Large intestine (tissue), 3 donors: ENCODE data around the gene EFCAB5. TPM values are rescaled to one million over a fixed set of nuclear protein-coding genes. Genes with fewer than 3 reads are reported as not detected.
"Not testable (repeated sequence)": the region's sequence is repeated elsewhere in the genome, so short reads cannot be mapped to it uniquely, and the experiment has no call there.

Experiments
- DNase-seq, 2 donors: peaks; one replicate each; pipeline versions ENCODE4 v3.0.0 to v3.0.0-alpha.2; 2013
- H3K27ac ChIP-seq: one replicate; pipeline ENCODE4 v1.5.1; 2013; ENCODE audit warnings: low read length
- H3K27me3 ChIP-seq: 2 replicates; pipeline ENCODE4 v1.6.1; 2013; ENCODE audit warnings: low read length; ENCODE audit not compliant: control insufficient read depth, insufficient read depth
- H3K36me3 ChIP-seq: 2 replicates; pipeline ENCODE4 v1.6.1; 2013; ENCODE audit warnings: low read length; ENCODE audit not compliant: control insufficient read depth, insufficient read depth
- H3K4me1 ChIP-seq: one replicate; pipeline ENCODE4 v1.6.1; 2013; ENCODE audit warnings: low read length; ENCODE audit not compliant: control insufficient read depth, insufficient read depth
- H3K4me3 ChIP-seq: one replicate; pipeline ENCODE4 v1.5.1; 2013; ENCODE audit warnings: low read length
- H3K9me3 ChIP-seq: one replicate; pipeline ENCODE4 v1.6.1; 2013; ENCODE audit warnings: mild to moderate bottlenecking, low read depth, low read length, moderate library complexity; ENCODE audit not compliant: control insufficient read depth
- WGBS: methylation state at CpG from one replicate; pipeline ENCODE4 v1.1.5; 2013; ENCODE audit warnings: low lambda C conversion rate; ENCODE audit not compliant: insufficient coverage; 5-methylcytosine and 5-hydroxymethylcytosine counted together
- polyA plus RNA-seq: library from polyadenylated mRNA; unstranded; fragments of 120-200 nt; gene quantifications from one replicate; pipeline ENCODE4 v1.2.1, GENCODE V29; 2013

EFCAB5 gene
- polyA plus RNA-seq, 1 donor, result 1.5 TPM

DNA sequence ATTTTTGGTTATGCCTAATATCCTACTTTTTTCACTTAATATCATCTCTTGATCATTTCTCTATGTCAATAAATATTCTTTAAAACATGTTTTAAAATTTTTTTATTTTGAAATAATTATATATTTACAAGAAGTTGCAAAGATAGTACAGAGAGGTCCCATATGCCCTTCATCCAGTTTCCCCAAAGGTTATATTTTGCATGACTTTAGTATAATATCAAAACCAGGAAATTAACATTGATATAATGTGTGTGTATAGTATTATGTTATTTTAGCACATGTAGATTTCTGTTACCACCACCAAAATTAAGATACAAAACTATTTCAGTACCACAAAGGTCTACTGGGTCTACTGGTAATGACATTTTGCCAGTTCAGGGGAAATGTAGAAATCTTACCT, 60.7 kb downstream of the EFCAB5 start:
- no peaks in the 10 kb centered on the region for H3K9me3 ChIP-seq
- no peaks in the 10 kb centered on the region for H3K36me3 ChIP-seq
- no peak for DNase-seq
- no peak overlapping the region for H3K27ac ChIP-seq
- no peaks in the 10 kb centered on the region for H3K27me3 ChIP-seq
- H3K4me3 ChIP-seq, result no peak overlapping the region
- H3K4me1 ChIP-seq, result peaks cover 4% of the 10 kb centered on the region

DNA sequence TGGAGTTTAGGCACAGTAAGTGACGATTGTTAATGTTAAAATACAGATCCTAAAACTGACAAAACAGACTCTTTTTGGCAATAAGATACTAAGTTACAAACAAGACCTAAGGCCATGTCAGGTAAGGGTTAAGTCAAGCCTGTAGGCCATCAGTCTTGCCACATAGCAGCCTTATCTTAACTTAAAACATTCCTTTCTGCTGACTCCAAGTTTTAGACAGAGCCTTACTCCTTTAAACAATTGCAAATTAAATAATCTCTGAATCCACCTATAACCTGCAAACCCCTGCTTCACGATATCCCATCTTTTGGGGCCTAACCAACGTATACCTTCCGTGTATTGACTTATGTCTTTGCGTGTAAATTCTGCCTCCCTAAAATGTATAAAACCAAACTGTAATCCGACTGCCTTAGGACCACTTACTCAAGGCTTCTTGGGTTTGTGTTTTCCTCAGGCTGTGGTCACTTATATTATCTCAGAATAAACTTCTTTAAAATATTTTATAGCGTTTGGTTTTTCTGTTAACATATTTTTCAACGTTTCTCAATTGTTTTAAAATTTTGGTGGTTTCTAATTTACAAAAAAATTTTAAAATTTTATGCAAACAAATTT, 64.4 kb downstream of the EFCAB5 start:
- H3K9me3 ChIP-seq, result no peaks in the 10 kb centered on the region
- no peaks in the 10 kb centered on the region for H3K27me3 ChIP-seq
- H3K4me1 ChIP-seq, result peaks cover 4% of the 10 kb centered on the region
- peak in 1 of 2 donors; percentile 30 for DNase-seq
- H3K36me3 ChIP-seq, result no peaks in the 10 kb centered on the region
- WGBS, result 19% methylated on average over 6 of the region's 8 CpGs
- H3K27ac ChIP-seq, result no peak overlapping the region
- no peak overlapping the region for H3K4me3 ChIP-seq

DNA sequence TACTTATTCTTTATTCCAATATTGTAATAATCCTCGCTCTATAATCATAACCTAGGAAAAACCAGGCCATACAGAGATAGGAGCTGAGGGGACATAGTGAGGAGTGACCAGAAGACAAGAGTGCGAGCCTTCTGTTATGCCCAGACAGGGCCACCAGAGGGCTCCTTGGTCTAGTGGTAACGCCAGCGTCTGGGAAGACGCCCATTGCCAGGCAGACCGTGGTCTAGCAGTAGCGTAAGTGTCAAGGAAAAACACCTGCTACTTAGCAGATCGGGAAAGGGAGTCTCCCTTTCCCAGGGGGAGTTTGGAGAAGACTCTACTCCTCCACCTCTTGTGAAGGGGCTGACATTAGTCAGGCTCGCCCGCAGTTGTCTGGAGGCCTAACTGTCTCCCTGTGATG, 70.5 kb downstream of the EFCAB5 start:
- H3K4me1 ChIP-seq, H3K27me3 ChIP-seq, H3K27ac ChIP-seq, H3K4me3 ChIP-seq, H3K36me3 ChIP-seq, H3K9me3 ChIP-seq, DNase-seq: not testable (repeated sequence)
- WGBS, result no CpG with 5 or more reads among the region's 10 CpGs

DNA sequence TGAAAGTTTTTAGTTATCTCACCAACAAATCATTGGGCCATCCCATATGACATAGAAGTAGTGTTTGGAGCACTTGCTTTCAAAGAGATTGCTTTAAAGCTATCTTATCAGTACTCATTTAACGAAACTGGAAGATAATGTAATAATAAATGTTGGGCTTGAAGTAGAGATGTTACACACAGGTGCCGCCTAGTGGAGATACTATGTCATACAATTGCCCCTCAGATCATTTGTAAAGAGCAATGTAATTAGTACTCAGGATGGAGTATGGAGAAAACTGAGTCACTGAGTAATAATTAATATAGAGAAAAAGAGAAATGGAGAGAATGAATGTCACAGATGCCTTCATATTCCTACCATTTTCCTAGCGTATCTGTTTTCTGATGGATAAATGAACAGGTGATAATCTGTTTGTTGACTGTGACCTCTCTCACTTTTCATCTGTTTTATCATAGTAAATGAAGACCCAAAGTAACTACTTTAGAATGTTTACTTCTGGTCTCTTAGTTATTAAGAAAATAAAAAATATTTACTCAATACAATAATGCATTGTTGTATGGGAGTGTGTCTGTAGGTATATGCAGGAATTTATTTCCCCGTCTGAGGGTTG, 80.4 kb downstream of the EFCAB5 start:
- H3K4me3 ChIP-seq, result no peak overlapping the region
- H3K36me3 ChIP-seq, result no peaks in the 10 kb centered on the region
- no peaks in the 10 kb centered on the region for H3K27me3 ChIP-seq
- peak; percentile 26 to 51 for DNase-seq
- no peaks in the 10 kb centered on the region for H3K4me1 ChIP-seq
- no peak overlapping the region for H3K27ac ChIP-seq
- no peaks in the 10 kb centered on the region for H3K9me3 ChIP-seq
- whole genome bisulfite sequencing, result 60% methylated on average over 2 of the region's 4 CpGs

DNA sequence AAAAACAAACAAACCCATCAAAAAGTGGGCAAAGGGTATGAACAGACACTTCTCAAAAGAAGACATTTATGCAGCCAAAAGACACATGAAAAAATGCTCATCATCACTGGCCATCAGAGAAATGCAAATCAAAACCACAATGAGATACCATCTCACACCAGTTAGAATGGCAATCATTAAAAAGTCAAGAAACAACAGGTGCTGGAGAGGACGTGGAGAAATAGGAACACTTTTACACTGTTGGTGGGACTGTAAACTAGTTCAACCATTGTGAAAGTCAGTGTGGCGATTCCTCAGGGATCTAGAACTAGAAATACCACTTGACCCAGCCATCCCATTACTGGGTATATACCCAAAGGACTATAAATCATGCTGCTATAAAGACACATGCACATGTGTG, 83.9 kb downstream of the EFCAB5 start:
- not testable (repeated sequence) for H3K36me3 ChIP-seq, DNase-seq, H3K27me3 ChIP-seq, H3K4me3 ChIP-seq, H3K27ac ChIP-seq, H3K4me1 ChIP-seq, H3K9me3 ChIP-seq
- WGBS, result no CpG with 5 or more reads among the region's 2 CpGs

DNA sequence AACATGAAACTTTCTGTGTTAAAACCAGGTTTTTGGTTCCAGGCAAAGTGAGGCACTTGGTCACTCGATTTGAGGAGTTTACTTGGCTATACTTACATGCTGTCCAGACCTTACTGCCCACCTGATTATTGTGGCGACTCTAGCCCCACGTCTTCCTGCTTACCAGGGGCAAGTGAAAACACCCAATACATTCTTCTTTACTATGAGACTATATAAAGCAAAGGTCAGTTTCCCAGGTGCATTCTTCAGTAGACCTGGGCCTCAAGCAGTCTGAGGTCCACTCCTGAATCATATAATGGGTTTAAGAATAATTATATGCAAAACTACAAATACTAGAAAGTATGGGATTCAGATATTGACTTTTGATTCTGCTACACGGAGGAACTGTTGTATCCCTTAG, 86.2 kb downstream of the EFCAB5 start:
- H3K27me3 ChIP-seq, result no peaks in the 10 kb centered on the region
- H3K36me3 ChIP-seq, result no peaks in the 10 kb centered on the region
- peaks cover 2% of the 10 kb centered on the region for H3K4me1 ChIP-seq
- peak; percentile 38 to 70 for DNase-seq
- no peaks in the 10 kb centered on the region for H3K9me3 ChIP-seq
- WGBS, result no CpG with 5 or more reads among the region's 4 CpGs
- H3K27ac ChIP-seq, result peak overlapping the region; percentile 57
- no peak overlapping the region for H3K4me3 ChIP-seq

DNA sequence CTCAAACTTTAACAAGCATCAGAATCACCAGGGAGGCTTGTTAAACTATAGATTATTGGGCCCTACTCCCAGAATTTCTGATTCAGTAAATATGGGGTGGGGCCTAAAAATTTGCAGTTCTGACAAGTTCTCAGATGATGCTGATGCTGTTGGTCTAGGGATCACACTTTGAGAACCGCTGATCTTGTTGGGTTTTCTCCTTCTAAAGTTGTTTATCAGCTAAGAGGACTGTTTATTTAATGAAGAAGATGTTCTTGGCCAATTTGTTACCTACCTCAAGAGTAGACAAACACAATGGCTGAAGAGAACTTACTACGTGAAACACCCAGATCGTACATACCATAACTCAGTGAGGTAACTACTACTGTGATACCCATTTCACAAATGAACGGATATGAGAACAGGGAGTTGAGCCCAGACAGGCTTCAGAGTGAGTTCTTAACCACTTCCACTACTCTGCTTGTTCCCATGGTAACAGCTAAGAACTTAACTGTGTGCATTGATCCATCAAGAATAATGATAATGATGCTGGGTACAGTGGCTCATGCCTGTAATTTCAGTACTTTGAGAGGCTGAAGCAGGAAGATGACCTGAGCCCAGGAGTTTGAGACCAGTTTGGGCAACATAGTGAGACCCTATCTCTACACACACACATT, 89.9 kb downstream of the EFCAB5 start:
- DNase-seq, result no peak
- Histone ChIP-seq H3K4me1 (peaks cover 2% of the 10 kb centered on the region), H3K36me3 (no peaks in the 10 kb centered on the region), H3K4me3 (no peak overlapping the region), H3K27ac (no peak overlapping the region), H3K27me3 (no peaks in the 10 kb centered on the region), H3K9me3 (no peaks in the 10 kb centered on the region)
- WGBS, result no CpG with 5 or more reads among the region's 4 CpGs

DNA sequence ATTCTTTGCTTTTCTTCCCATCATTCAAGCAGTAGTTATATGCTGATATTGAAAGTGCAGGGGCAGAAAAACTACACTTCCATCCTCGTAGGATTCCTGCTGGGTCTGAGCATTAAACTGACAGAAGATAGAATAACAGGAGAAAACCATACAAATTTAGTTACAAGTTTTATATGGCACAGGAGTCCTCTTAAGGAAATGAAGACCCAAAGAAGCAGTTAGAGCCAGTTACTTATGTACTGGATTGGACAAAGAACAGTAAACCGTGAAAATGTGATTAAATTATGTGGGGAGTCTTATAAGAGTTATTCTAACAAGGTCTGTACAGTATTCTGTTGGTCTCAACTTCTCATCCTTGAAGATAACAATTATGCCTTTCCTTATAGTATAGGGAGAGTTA, 93.9 kb downstream of the EFCAB5 start:
- Histone ChIP-seq H3K27me3 (no peaks in the 10 kb centered on the region), H3K4me3 (no peak overlapping the region), H3K4me1 (no peaks in the 10 kb centered on the region), H3K27ac (no peak overlapping the region), H3K36me3 (no peaks in the 10 kb centered on the region), H3K9me3 (no peaks in the 10 kb centered on the region)
- DNase-seq, result no peak
- WGBS, result 80% methylated on average over 1 of the region's 2 CpGs

DNA sequence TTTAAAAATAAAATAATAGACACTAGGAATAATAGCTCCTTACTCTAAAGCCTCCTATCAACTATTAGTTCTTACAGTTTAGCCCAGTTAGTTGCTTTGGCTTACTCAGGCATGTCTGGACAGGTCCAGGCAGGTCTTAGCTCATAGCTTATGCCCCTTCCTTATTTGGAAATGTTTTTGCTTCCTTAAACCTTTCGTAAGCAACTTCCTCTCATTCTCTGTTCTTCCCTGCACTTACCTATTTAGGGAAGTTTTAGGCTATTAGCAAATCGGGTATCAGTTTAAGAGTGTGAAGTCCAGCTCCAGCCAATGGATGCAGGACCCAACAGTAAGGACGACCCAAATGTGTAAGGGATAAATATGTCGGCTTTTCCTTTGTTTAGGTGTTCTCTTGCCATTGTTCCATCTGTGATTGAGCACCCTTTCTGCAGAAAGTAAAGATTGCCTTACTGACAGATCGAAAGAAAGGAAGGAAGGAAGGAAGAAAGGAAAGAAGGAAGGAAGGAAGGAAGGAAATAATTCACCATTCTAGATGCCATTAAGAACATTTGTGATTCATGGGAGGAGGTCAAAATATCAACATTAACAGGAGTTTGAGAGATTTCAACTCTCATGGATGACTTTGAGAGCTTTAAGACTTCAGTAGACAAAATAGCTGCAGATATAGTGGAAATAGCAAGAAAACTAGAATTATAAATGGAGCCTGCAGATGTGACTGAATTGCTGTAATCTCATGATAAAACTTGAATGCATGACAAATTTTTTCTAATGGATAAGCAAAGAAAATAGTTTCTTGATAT, 99.5 kb downstream of the EFCAB5 start:
- H3K9me3 ChIP-seq, H3K27ac ChIP-seq, H3K27me3 ChIP-seq, H3K4me1 ChIP-seq, DNase-seq, H3K36me3 ChIP-seq, H3K4me3 ChIP-seq: not testable (repeated sequence)
- 82% methylated on average over 3 of the region's 5 CpGs for WGBS

DNA sequence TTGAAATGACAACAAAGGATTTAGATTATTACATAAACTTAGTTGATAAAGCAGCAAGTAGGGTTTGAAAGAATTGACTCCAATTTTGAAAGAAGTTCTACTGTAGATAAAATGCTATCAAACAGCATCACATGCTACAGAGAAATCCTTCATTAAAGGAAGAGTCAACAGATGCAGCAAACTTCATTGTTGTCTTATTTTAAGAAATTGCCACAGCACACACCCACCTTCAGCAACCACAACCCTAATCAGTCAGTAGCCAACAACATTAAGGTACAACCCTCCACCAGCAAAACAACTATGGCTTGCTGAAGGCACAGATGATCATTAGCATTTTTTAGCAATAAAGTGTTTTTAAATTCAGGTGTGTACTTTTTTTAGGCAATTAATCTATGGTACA, 100.1 kb downstream of the EFCAB5 start:
- H3K27me3 ChIP-seq, result no peaks in the 10 kb centered on the region
- no peak for DNase-seq
- H3K9me3 ChIP-seq, result no peaks in the 10 kb centered on the region

More for the DNA sequence above, 100.1 kb downstream of the EFCAB5 start:
- Histone ChIP-seq H3K27ac (no peak overlapping the region), H3K4me3 (no peak overlapping the region), H3K36me3 (no peaks in the 10 kb centered on the region), H3K4me1 (no peaks in the 10 kb centered on the region)
